Stimulated activated CD8-positive, alpha-beta memory T cell treated with anti-CD3 and anti-CD28 coated beads, Interleukin-12 subunit alpha, Interleukin-12 subunit beta, amount 100 ng/mL, for 4 hours (primary cell): ENCODE data around the gene HSPA9.

Experiments
- DNase-seq: peaks from one replicate; pipeline ENCODE4 v3.0.0-alpha.2; 2020; ENCODE audit warnings: low read depth

HSPA9 gene

GRCh38 chr5:138560971-138561370 lies 14.2 kb downstream of the HSPA9 start:
- DNase-seq: no peak

GRCh38 chr5:138559937-138560336 lies 15.3 kb downstream of the HSPA9 start:
- DNase-seq: no peak

GRCh38 chr5:138557677-138558076 lies 17.5 kb downstream of the HSPA9 start:
- no peak for DNase-seq

- no peak for DNase-seq
Measured at GRCh38 chr5:138554143-138554542, 21.1 kb downstream of the HSPA9 start.

GRCh38 chr5:138553437-138554095 lies 21.6 kb downstream of the HSPA9 start:
- no peak for DNase-seq

GRCh38 chr5:138552657-138553056 lies 22.5 kb downstream of the HSPA9 start:
- DNase-seq: no peak

GRCh38 chr5:138549414-138549813 lies 25.8 kb downstream of the HSPA9 start:
- no peak for DNase-seq

GRCh38 chr5:138545919-138546562 lies 29.2 kb downstream of the HSPA9 start:
- no peak for DNase-seq

- no peak for DNase-seq
Measured at GRCh38 chr5:138544181-138545134, 30.7 kb downstream of the HSPA9 start.

- DNase-seq: no peak
Measured at GRCh38 chr5:138543730-138544104, 31.5 kb downstream of the HSPA9 start.

- DNase-seq: peak; percentile 100
Measured at GRCh38 chr5:138542956-138543729, 32.1 kb downstream of the HSPA9 start, which contains the start of gene ETF1. Gene ETF1, minus strand, starts transcription at chr5:138543236. Its CDS starts 318 bp downstream, at chr5:138542918.

GRCh38 chr5:138542180-138542955 lies 32.8 kb downstream of the HSPA9 start:
- no peak for DNase-seq

GRCh38 chr5:138541511-138542179 lies 33.6 kb downstream of the HSPA9 start:
- DNase-seq: no peak

- DNase-seq: no peak
Measured at GRCh38 chr5:138539791-138540190, 35.4 kb downstream of the HSPA9 start.

- DNase-seq: no peak
Measured at GRCh38 chr5:138538943-138539627, 36.1 kb downstream of the HSPA9 start.

GRCh38 chr5:138536665-138537315 lies 38.4 kb downstream of the HSPA9 start:
- DNase-seq: no peak

GRCh38 chr5:138536215-138536614 lies 39.0 kb downstream of the HSPA9 start:
- DNase-seq: no peak

- no peak for DNase-seq
Measured at GRCh38 chr5:138533973-138534941, 40.9 kb downstream of the HSPA9 start.
